BJ (cell line): ENCODE results near the gene PRKACA. TPM values are rescaled to one million over a fixed set of nuclear protein-coding genes. Genes with fewer than 3 reads are reported as not detected.

Source experiments
- CTCF ChIA-PET: fragments of 350-600 bp; formaldehyde crosslinking; extraction: SDS; loops from one replicate; lab custom pipeline; 2021; ENCODE audit warnings: antibody characterized with exemption, inconsistent platforms; lab: Yijun Ruan, JAX
- POLR2A ChIA-PET: fragments of 300-600 bp; sonication (Branson Sonifier 250); formaldehyde crosslinking; extraction: SDS; loops from one replicate; lab custom pipeline; 2021; ENCODE audit warnings: antibody characterized with exemption; lab: Charles Lee
- DNase-seq: peaks from one replicate; pipeline ENCODE4 v3.0.0-alpha.2; 2011; ENCODE audit warnings: low read depth
- H3K27me3 ChIP-seq: 2 replicates; pipeline ENCODE4 v1.6.0; 2011; ENCODE audit warnings: low read length; ENCODE audit not compliant: control insufficient read depth, insufficient read depth
- H3K36me3 ChIP-seq: 2 replicates; pipeline ENCODE4 v1.5.1; 2011; ENCODE audit warnings: low read length; ENCODE audit not compliant: control insufficient read depth, insufficient read depth
- H3K4me3 ChIP-seq: 2 replicates; pipeline ENCODE4 v1.5.1; 2011; ENCODE audit warnings: low read depth, mild to moderate bottlenecking, control low read depth, low read length
- CTCF ChIP-seq: IDR thresholded peaks from 2 replicates; pipeline ENCODE4 v1.5.1; 2011; ENCODE audit warnings: low read depth, mild to moderate bottlenecking, control low read depth, inconsistent platforms, low read length, moderate library complexity; ENCODE audit not compliant: insufficient read depth
- polyA plus RNA-seq: library from polyadenylated mRNA; depleted of rRNA; stranded (reverse); fragments of >200 nt; gene quantifications from 2 replicates; pipeline ENCODE4 v1.2.3, GENCODE V29; 2011

Gene PRKACA
- polyA plus RNA-seq, 1 experiment = 35.4 TPM

GRCh38 chr19:14164082-14164481, 46.5 kb upstream of the PRKACA start:
- CTCF ChIA-PET = no interaction called here
- DNase-seq = no peak
- POLR2A ChIA-PET = no interaction called here
- Histone ChIP-seq H3K4me3 (no peak overlapping the region), H3K36me3 (no peaks in the 10 kb centered on the region), H3K27me3 (peaks cover 1% of the 10 kb centered on the region; the same call in 1 of the 2 replicates)
- no peak for TF ChIP-seq CTCF

- H3K36me3 ChIP-seq = no peaks in the 10 kb centered on the region
- ChIA-PET POLR2A (no interaction called here), CTCF (no interaction called here)
- DNase-seq = no peak
- no peak for TF ChIP-seq CTCF
- no peak overlapping the region for H3K4me3 ChIP-seq
- H3K27me3 ChIP-seq = peaks cover 1% of the 10 kb centered on the region; the same call in 1 of the 2 replicates
These were observed 45.3 kb upstream of the PRKACA start for GRCh38 chr19:14162871-14163297.

GRCh38 chr19:14161305-14161704, 43.7 kb upstream of the PRKACA start:
- no peak for DNase-seq
- CTCF ChIA-PET = interaction anchor here (0.8 kb wide), 1 partner anchor 19 kb away, joined by 3 read pairs; no protein-coding TSS in a partner anchor
- POLR2A ChIA-PET = no interaction called here
- Histone ChIP-seq H3K36me3 (peaks cover 1% of the 10 kb centered on the region; the same call in 1 of the 2 replicates), H3K27me3 (no peaks in the 10 kb centered on the region; the same call in 1 of the 2 replicates), H3K4me3 (no peak overlapping the region)
- TF ChIP-seq CTCF = no peak

GRCh38 chr19:14160017-14160703, 42.6 kb upstream of the PRKACA start:
- ChIA-PET POLR2A (no interaction called here), CTCF (interaction anchor here (1.5 to 1.8 kb wide), 2 partner anchors 57 to 188 kb away, joined by 4 to 7 read pairs; no protein-coding TSS in a partner anchor)
- no peak for TF ChIP-seq CTCF
- Histone ChIP-seq H3K4me3 (no peak overlapping the region), H3K27me3 (no peaks in the 10 kb centered on the region; the same call in 1 of the 2 replicates), H3K36me3 (peaks cover 3% of the 10 kb centered on the region)
- no peak for DNase-seq

- ChIA-PET CTCF (interaction anchor here (1.0 to 2.6 kb wide), 4 partner anchors 11 to 272 kb away, joined by 3 to 13 read pairs (median 6); no protein-coding TSS in a partner anchor), POLR2A (no interaction called here)
- H3K36me3 ChIP-seq = peaks cover 3% of the 10 kb centered on the region
- no peak overlapping the region for H3K4me3 ChIP-seq
- H3K27me3 ChIP-seq = no peaks in the 10 kb centered on the region
- no peak for TF ChIP-seq CTCF
- no peak for DNase-seq
These were observed 41.5 kb upstream of the PRKACA start for GRCh38 chr19:14159059-14159458.
